K562 (cell line): Measurements from ENCODE around the gene HSPA1B. TPM values are rescaled to one million over a fixed set of nuclear protein-coding genes. Genes with fewer than 3 reads are reported as not detected.

Experiments
- AFF4 ChIP-seq: sonication (generic); formaldehyde crosslinking; IDR thresholded peaks from 2 replicates; pipeline ENCODE4 v1.8.0; 2023; ENCODE audit warnings: mild to moderate bottlenecking, missing genetic modification reagents
- CAMTA2 ChIP-seq: fragments of 250-450 bp; sonication (Bioruptor Pico); conservative IDR thresholded peaks from 2 replicates; pipeline ENCODE4 v1.5.1; 2022
- CEBPG ChIP-seq, 3 experiments: fragments of 200-800 bp in 1 of 3; sonication (Bioruptor generic) in 1 of 3; sonication (generic) in 1 of 3; formaldehyde crosslinking in 1 of 3; IDR thresholded peaks in 2 of 3; conservative IDR thresholded peaks in 1 of 3; 2 replicates each; pipeline versions ENCODE4 v1.6.1 to v1.8.0; 2016 to 2022; ENCODE audit warnings: missing compliant biosample characterization in 2 of 3, missing genetic modification characterization in 2 of 3, mild to moderate bottlenecking in 1 of 3, missing genetic modification reagents in 1 of 3
- FOXP1 ChIP-seq: sonication (generic); formaldehyde crosslinking; IDR thresholded peaks from 2 replicates; pipeline ENCODE4 v1.8.0; 2022; ENCODE audit warnings: mild to moderate bottlenecking, missing genetic modification reagents
- HES1 ChIP-seq: fragments of 450-650 bp; IDR thresholded peaks from 2 replicates; pipeline ENCODE4 v1.6.1; 2016; ENCODE audit warnings: low read depth, mild to moderate bottlenecking, moderate library complexity
- KHSRP ChIP-seq: fragments of 450-650 bp; IDR thresholded peaks from 2 replicates; pipeline ENCODE4 v1.6.1; 2017
- MED1 ChIP-seq: sonication (generic); formaldehyde crosslinking; IDR thresholded peaks from 2 replicates; pipeline ENCODE4 v1.8.1; 2023; ENCODE audit warnings: missing genetic modification reagents, borderline replicate concordance
- MYC ChIP-seq, 2 experiments: fragments of 250-450 bp in 1 of 2; sonication (Bioruptor Pico) in 1 of 2; IDR thresholded peaks; 2 replicates each; pipeline versions ENCODE4 v1.5.1 to v1.6.1; 2012 to 2021; ENCODE audit warnings: low read depth in 2 of 2, borderline replicate concordance in 1 of 2, improper control_type of control experiment in 1 of 2, low read length in 1 of 2, mild to moderate bottlenecking in 1 of 2, moderate library complexity in 1 of 2
- RBFOX2 ChIP-seq: fragments of 200-400 bp; formaldehyde crosslinking; IDR thresholded peaks from 2 replicates; pipeline ENCODE4 v1.6.1; 2017; ENCODE audit warnings: low read depth, mild to moderate bottlenecking, low read length, moderate library complexity
- TBL1XR1 ChIP-seq, 2 experiments: IDR thresholded peaks; 2 replicates each; pipeline ENCODE4 v1.6.1; 2012; ENCODE audit warnings: improper control_type of control experiment in 2 of 2, low read length in 2 of 2, mild to moderate bottlenecking in 1 of 2
- TGIF2 ChIP-seq: sonication (generic); formaldehyde crosslinking; IDR thresholded peaks from 2 replicates; pipeline ENCODE4 v1.8.1; 2022; ENCODE audit warnings: mild to moderate bottlenecking, missing genetic modification reagents, moderate library complexity
- ZNF12 ChIP-seq: sonication (generic); formaldehyde crosslinking; IDR thresholded peaks from 2 replicates; pipeline ENCODE4 v1.4.0; 2020; ENCODE audit warnings: mild to moderate bottlenecking, missing genetic modification reagents
- ZNF41 ChIP-seq: fragments of 250-450 bp; sonication (Bioruptor Pico); conservative IDR thresholded peaks from 2 replicates; pipeline ENCODE4 v1.4.0; 2020; ENCODE audit warnings: mild to moderate bottlenecking
- ZNF584 ChIP-seq: fragments of 200-800 bp; sonication (Bioruptor generic); IDR thresholded peaks from 2 replicates; pipeline ENCODE4 v1.6.1; 2016; ENCODE audit warnings: low read depth, mild to moderate bottlenecking, missing genetic modification characterization, missing compliant biosample characterization
- ZNF717 ChIP-seq: fragments of 250-450 bp; sonication (Bioruptor Pico); IDR thresholded peaks from 2 replicates; pipeline ENCODE4 v1.5.0; 2021
- ZNF75A ChIP-seq: fragments of 450-650 bp; formaldehyde crosslinking; IDR thresholded peaks from 2 replicates; pipeline ENCODE4 v1.4.0; 2020; ENCODE audit warnings: mild to moderate bottlenecking
- polyA plus RNA-seq, 8 experiments: library from polyadenylated mRNA; depleted of rRNA in 4 of 8; stranded (reverse) in 5 of 8; unstranded in 3 of 8; fragments of >200 nt; fragmentation: Nextera tagmentation in 2 of 8; fragmentation: Illumina TruSeq in 1 of 8; extraction: Ambion mirVana in 2 of 8; extraction: Trizol in 1 of 8; gene quantifications; 2 replicates each; pipeline versions ENCODE4 v1.2.1 to v1.2.3, GENCODE V29; 2011 to 2014; ENCODE audit warnings: inconsistent platforms in 1 of 8, missing spikeins in 1 of 8
- total RNA-seq, 7 experiments: library from RNA; depleted of rRNA in 6 of 7; stranded (reverse); fragments of >200 nt in 6 of 7; fragmentation: Illumina TruSeq in 2 of 7; extraction: Trizol in 2 of 7; gene quantifications; 2 replicates each; pipeline versions ENCODE4 v1.2.1 to v1.2.3, GENCODE V29; 2011 to 2021; ENCODE audit warnings: low replicate concordance in 1 of 7
- TF ChIP-seq, protein P1 (sequence below): fragments of 450-650 bp; IDR thresholded peaks from 2 replicates; pipeline ENCODE4 v1.7.0; 2016; ENCODE audit warnings: borderline replicate concordance
- TF ChIP-seq, protein P2 (sequence below): fragments of 450-650 bp; IDR thresholded peaks from 2 replicates; pipeline ENCODE4 v1.6.1; 2016; ENCODE audit warnings: antibody characterized with exemption

The HSPA1B gene
- total and polyA plus RNA-seq, 9 of the 15 experiments (the other 6 are each of a cell fraction or from before 2014, with no cell fraction given) = 0.27 to 227 (median 51.2) TPM

DNA sequence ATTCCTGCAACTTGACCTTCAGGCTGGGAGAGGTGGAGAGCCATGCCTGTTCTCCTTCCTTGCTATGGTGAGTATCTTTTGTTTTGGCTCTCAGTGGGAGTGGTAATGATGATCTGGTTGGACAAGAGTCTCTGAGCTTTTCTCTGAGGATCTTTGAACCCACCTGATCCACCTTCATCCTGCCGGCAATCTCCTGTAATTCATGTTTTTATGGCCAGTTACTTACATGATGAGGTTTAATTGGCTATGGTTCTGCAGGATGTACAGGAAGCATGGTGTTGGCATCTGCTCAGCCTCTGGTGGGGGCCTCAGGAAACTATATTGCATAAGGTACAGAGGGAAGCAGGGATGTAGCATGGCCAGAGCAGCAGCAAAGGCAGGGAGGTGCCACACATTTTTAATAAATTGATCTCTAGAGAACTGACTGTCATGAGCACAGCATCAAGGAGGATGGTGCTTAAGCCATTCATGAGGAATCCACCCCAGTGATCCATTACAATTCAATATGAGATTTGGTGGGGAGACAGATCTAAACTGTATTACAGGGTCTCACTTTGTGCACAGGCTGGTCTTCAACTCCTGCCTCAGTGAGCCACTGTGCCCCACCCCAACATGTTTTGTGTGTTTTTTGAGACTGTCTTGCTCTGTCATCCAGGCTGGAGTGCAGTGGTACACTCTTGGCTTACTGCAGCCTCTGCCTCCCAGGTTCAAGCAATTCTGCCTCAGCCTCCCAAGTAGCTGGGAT lies 10.0 kb downstream of the HSPA1B start (continued):
- TF ChIP-seq, protein P1, sequence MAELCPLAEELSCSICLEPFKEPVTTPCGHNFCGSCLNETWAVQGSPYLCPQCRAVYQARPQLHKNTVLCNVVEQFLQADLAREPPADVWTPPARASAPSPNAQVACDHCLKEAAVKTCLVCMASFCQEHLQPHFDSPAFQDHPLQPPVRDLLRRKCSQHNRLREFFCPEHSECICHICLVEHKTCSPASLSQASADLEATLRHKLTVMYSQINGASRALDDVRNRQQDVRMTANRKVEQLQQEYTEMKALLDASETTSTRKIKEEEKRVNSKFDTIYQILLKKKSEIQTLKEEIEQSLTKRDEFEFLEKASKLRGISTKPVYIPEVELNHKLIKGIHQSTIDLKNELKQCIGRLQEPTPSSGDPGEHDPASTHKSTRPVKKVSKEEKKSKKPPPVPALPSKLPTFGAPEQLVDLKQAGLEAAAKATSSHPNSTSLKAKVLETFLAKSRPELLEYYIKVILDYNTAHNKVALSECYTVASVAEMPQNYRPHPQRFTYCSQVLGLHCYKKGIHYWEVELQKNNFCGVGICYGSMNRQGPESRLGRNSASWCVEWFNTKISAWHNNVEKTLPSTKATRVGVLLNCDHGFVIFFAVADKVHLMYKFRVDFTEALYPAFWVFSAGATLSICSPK = peak; percentile 8; the same call in 1 of the 2 replicates
- TF ChIP-seq HES1 (no peak), MED1 (CRISPR knock-in tag) (0 out of 2 replicates have a peak, but pooled peaks have one; percentile 57), TGIF2 (CRISPR knock-in tag) (peak; percentile 79; the same call in 1 of the 2 replicates), ZNF75A (0 out of 2 replicates have a peak, but pooled peaks have one; percentile 10), ZNF584 (CRISPR knock-in tag) (0 out of 2 replicates have a peak, but pooled peaks have one; percentile 64), RBFOX2 (peak; percentile 70; the same call in 1 of the 2 replicates), AFF4 (CRISPR knock-in tag) (0 out of 2 replicates have a peak, but pooled peaks have one; percentile 49), FOXP1 (CRISPR knock-in tag) (peak; percentile 20; the same call in 1 of the 2 replicates), CAMTA2 (CRISPR knock-in tag) (0 out of 2 replicates have a peak, but pooled peaks have one; percentile 70), CEBPG (CRISPR knock-in tag; IDR thresholded peaks at IDR 0.05) (peak; percentile 51), CEBPG (tag; conservative IDR thresholded peaks at IDR 0.05 in 1 of 2, IDR thresholded peaks at IDR 0.05 in 1 of 2) (no peak), MYC (IDR thresholded peaks at IDR 0.05; ENCODE audit: low read depth, low read length) (no peak), MYC (CRISPR knock-in tag; IDR thresholded peaks at IDR 0.05; ENCODE audit: borderline replicate concordance, low read depth) (peak; percentile 69; the same call in 1 of the 2 replicates), ZNF41 (0 out of 2 replicates have a peak, but pooled peaks have one; percentile 53), ZNF717 (CRISPR knock-in tag) (0 out of 2 replicates have a peak, but pooled peaks have one; percentile 24), TBL1XR1 (IDR thresholded peaks at IDR 0.05; ENCODE audit: low read length in 2 of 2) (peak in 1 of 2 experiments; percentile 4; a peak in 1 of 4 replicates), ZNF12 (CRISPR knock-in tag) (no peak), KHSRP (0 out of 2 replicates have a peak, but pooled peaks have one; percentile 15)
- TF ChIP-seq, protein P2, sequence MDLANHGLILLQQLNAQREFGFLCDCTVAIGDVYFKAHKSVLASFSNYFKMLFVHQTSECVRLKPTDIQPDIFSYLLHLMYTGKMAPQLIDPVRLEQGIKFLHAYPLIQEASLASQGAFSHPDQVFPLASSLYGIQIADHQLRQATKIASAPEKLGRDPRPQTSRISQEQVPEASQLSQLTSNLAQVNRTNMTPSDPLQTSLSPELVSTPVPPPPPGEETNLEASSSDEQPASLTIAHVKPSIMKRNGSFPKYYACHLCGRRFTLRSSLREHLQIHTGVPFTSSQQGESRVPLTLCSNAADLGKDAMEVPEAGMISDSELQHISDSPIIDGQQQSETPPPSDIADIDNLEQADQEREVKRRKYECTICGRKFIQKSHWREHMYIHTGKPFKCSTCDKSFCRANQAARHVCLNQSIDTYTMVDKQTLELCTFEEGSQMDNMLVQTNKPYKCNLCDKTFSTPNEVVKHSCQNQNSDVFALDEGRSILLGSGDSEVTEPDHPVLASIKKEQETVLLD = no peak
